ENCODE measurements around the gene OSBP2. TPM values are rescaled to one million over a fixed set of nuclear protein-coding genes. Genes with fewer than 3 reads are reported as not detected.

OSBP2 gene
- total and polyA plus RNA-seq, 12 donors, result 0.84 to 20.1 (median 13.2) TPM

- no peaks in the 10 kb centered on the region for H3K9me3 ChIP-seq
- H3K4me1 ChIP-seq, result peaks cover 0 to 34% (median 17%) of the 10 kb centered on the region in 9 donors
- no peaks in the 10 kb centered on the region for H3K36me3 ChIP-seq
- intact Hi-C loops (cut with DNase I), result no loop called here
- ATAC-seq (no peak), DNase-seq (no peak)
- no peak overlapping the region for H3K27ac ChIP-seq
- H3K27me3 ChIP-seq, result peaks cover 0 to 38% (median 33%) of the 10 kb centered on the region in 7 donors
- TF ChIP-seq CTCF (IDR thresholded peaks at IDR 0.05), result no peak
- H3K4me3 ChIP-seq, result no peak overlapping the region
- 93 to 98% methylated on average over 4 of the region's 4 CpGs for WGBS, 2 donors
Measured at GRCh38 chr22:30826670-30827355, 132.1 kb downstream of the OSBP2 start.

- H3K36me3 ChIP-seq, result no peaks in the 10 kb centered on the region
- H3K27me3 ChIP-seq, result peaks cover 0 to 29% (median 24%) of the 10 kb centered on the region in 7 donors
- intact Hi-C loops (cut with DNase I), result no loop called here
- H3K27ac ChIP-seq, result no peak overlapping the region
- WGBS, 2 donors, result 90 to 91% methylated on average over 6 of the region's 6 CpGs
- no peak for TF ChIP-seq CTCF (IDR thresholded peaks at IDR 0.05)
- DNase-seq (no peak), ATAC-seq (no peak)
- H3K4me1 ChIP-seq, result peaks cover 0 to 26% (median 8%) of the 10 kb centered on the region in 9 donors
- H3K9me3 ChIP-seq, result no peaks in the 10 kb centered on the region
- H3K4me3 ChIP-seq, result no peak overlapping the region
Measured at GRCh38 chr22:30827646-30828045, 133.0 kb downstream of the OSBP2 start.

GRCh38 chr22:30828187-30829155 lies 133.8 kb downstream of the OSBP2 start:
- H3K27me3 ChIP-seq, result peaks cover 0 to 21% (median 16%) of the 10 kb centered on the region in 7 donors
- intact Hi-C loops (cut with DNase I), result no loop called here
- DNase-seq, result no peak
- peaks cover 0 to 21% (median 7%) of the 10 kb centered on the region in 9 donors for H3K4me1 ChIP-seq
- no peak for ATAC-seq
- TF ChIP-seq CTCF (IDR thresholded peaks at IDR 0.05), result no peak
- H3K36me3 ChIP-seq, result no peaks in the 10 kb centered on the region
- 94% methylated on average over 14 of the region's 14 CpGs for WGBS, 2 donors
- H3K4me3 ChIP-seq, result no peak overlapping the region
- no peak overlapping the region for H3K27ac ChIP-seq
- H3K9me3 ChIP-seq, result no peaks in the 10 kb centered on the region

- intact Hi-C loops (cut with DNase I), result no loop called here
- ATAC-seq, result peak in 5 of 8 donors; percentile 21 to 73 (median 43)
- H3K4me3 ChIP-seq, result no peak overlapping the region
- DNase-seq, result no peak
- no peaks in the 10 kb centered on the region for H3K9me3 ChIP-seq
- WGBS, 2 donors, result 61 to 63% methylated on average over 12 of the region's 12 CpGs
- H3K36me3 ChIP-seq, result no peaks in the 10 kb centered on the region
- TF ChIP-seq CTCF (IDR thresholded peaks at IDR 0.05), result no peak
- H3K27ac ChIP-seq, result peak overlapping the region in 3 of 10 donors; percentile 28 to 60 (median 29)
- H3K4me1 ChIP-seq, result peaks cover 0 to 21% (median 7%) of the 10 kb centered on the region in 9 donors
- peaks cover 0 to 6% (median 2%) of the 10 kb centered on the region in 7 donors for H3K27me3 ChIP-seq
Measured at GRCh38 chr22:30829901-30830550, 135.4 kb downstream of the OSBP2 start.
